CD4-positive, alpha-beta T cell treated with Interleukin-17A for 1 hour (primary cell): ENCODE measurements around the gene ZBTB38.

ENCODE experiments used
- DNase-seq: peaks from one replicate; pipeline ENCODE4 v3.0.0-alpha.2; 2020

ZBTB38 gene

GRCh38 chr3:141367038-141367730 lies 1.1 kb upstream of the ZBTB38 start:
- DNase-seq = no peak

GRCh38 chr3:141368925-141369794 lies 856 bp downstream of the ZBTB38 start:
- no peak for DNase-seq

GRCh38 chr3:141370065-141370533 lies 1.8 kb downstream of the ZBTB38 start:
- DNase-seq = peak; percentile 94

DNA sequence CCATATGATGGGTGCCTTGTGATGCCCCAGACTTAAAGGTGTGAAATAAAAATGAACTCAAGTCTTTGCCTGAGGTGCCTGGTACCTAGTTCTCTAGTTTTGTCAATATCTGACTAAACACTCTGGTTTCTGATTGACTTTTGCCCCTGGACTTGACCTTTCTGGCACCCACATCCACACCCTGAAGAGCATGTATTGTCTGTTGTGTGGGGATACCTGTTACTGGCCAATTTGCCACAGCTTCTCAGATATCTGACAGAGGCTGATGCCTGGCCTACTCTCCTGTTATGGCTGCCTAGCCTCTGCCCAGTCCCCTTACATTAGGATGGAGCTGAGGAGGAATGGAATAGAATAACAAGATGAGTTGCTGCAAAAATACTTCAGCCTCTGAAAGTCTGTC lies 3.6 kb downstream of the ZBTB38 start:
- DNase-seq = no peak

DNA sequence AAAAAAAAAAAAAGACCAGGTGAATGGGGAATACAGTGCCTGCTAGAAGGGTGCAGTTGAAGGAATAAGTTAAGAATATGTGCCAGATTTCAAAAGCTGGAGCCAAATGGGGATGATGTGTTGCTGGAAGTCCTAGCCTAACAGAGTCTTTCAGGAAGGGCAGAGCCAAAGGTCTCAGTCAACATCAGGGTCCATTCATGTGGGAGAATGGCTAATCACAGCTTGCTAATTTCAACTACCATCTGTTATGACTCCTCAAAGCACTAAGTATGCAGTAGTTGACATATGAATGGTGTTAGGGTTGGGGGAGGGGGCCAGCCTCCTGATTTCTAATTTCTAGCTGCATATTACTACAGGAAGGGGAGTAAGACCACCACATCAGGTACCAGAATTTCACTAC lies 4.4 kb downstream of the ZBTB38 start:
- no peak for DNase-seq

DNA sequence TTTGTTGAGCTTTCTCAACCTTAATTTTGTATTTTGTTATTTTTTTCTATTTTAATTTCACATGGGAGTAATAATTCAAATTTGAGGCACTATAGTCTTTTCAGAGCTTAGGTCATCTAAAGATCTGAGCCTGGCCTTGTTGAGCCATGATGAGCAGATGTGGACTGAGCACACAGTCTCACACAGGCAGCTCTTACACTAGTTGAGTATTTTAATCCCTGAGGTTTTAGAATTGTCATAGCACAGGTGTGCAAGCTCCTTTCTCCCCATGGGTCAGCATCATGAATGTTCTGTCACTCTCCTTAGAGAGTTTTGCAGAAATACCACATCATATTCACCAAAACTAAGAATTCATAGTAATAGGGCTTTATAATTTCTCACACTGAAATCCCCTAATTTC lies 4.9 kb downstream of the ZBTB38 start:
- DNase-seq = no peak

DNA sequence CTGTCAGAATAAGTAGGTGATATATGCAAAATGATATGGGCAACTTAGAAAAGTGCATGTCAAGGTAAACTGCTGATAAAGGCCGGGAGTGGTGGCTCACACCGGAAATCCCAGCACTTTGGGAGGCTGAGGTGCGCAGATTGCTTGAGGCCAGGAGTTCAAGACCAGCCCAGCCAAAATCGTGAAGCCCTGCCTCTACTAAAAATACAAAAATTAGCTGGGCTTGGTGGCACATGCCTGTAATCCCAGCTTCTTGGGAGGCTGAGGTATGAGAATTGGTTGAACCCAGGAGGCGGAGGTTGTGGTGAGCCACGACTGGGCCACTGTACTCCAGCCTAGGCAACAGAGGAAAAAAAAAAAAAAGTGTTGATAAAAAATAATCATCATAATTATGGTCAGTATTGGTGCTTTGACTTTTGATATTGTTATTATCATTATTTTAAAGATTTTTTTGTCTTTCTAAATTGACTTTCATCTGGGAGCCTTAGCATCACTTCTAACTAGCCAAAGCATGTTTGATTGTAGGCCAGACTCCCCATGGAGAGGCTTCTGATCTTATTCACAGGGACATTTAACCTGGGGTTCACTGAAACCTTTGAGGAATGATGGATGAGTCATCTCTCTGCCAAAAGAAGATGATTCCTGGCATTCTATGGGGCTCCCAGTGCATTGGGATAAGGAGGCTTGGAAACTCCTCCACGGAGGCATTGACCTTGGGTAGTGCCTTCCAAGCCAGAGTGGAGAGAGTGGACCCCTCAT lies 5.6 kb downstream of the ZBTB38 start:
- no peak for DNase-seq

DNA sequence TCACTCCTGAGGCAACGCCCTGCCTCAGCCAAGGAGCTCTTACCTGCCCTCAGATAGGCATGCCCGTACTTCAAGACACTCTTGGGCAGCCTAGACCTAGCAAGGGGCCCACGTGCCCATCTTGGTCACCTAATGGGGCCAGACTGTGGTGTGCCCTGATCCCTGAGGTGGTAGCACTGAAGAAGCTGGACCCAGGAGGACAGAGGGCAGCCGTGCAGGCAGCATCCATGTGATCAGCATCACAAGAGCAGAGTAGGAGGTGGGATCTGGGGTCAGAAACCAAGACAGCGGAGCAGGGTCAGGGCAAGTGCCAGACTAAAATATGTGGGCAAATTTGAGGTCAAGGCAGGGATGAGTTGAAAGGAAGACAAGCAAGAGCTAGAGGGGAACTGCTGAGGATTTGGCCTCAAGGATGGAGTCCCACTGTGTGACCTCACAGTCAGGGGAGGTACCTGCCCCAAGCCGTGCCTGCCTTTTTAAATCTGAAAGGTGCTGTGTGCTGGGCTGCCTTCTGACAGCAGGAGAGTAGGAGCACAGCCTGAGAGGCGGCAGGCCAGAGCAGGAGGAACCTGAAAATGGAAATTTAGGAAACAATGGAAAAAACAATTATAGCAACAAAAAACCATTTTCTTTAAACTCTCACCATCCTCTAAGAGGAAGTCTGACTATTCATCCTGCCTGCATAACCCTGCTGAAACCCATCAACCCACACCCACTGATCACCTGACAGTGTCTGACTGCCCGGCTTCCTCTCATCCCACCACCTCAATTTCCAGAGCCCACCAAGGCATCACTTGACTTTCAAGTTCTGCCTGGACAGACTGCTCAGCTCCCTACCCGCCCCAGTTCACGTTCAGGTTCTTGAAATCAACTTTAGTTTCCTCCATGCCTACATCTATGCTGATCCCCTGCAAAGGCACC lies 7.3 kb downstream of the ZBTB38 start:
- no peak for DNase-seq

- no peak for DNase-seq
These were observed 9.1 kb downstream of the ZBTB38 start for GRCh38 chr3:141377377-141377776.

- DNase-seq = no peak
These were observed 10.3 kb downstream of the ZBTB38 start for GRCh38 chr3:141378556-141378955.

DNA sequence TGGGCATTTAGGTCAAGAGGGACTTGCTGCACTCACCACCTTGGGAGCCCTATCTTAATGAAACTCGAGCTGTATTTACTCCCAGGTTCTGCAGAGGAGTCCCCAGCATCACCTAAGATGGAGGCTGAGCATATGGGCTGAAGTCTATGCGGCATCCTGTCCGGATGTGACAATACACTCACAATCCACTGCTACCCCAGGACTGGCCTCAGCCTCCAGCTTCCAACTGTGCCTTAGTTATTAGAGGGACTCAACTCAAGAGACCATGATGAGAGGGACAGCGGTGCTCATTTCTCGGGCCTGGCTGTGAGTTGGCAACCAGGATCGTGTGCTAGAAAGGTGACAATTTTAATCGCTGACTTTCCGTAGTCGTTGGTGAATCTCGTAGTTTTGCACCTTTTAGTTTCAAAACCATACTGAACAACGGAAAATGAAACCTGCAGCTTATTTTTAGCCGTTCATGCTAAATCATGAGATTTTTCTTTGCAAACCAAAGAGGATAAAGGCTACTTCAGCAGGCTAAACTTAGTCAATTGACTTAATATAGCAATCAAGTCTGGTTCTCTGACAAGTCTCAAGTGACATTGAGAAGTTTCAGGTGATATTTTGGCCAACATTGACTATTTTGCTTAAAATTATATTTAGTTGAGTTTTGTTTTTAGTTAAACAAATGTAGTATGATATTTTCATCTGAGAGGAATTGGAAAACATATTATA lies 11.1 kb downstream of the ZBTB38 start:
- DNase-seq = peak; percentile 60

DNA sequence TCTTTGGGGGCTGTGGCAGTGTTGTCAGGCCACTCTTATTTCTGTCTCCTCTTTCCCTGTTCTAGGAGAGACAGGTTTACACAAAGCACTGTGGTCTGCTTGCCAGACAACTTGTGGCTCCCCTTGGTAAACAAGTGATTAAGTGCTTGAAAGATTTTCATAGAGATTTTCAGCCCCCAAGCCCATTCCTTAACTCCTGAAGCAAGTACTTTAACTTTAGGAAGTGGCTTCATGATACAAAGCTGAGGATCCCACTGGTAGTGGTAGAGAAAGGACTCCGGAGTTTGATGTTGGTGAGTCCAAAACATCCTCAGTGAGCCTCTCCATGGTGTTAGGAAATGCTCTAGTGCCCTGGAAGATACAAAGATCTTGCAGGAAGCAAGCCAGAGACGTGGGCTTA lies 12.0 kb downstream of the ZBTB38 start:
- no peak for DNase-seq

DNA sequence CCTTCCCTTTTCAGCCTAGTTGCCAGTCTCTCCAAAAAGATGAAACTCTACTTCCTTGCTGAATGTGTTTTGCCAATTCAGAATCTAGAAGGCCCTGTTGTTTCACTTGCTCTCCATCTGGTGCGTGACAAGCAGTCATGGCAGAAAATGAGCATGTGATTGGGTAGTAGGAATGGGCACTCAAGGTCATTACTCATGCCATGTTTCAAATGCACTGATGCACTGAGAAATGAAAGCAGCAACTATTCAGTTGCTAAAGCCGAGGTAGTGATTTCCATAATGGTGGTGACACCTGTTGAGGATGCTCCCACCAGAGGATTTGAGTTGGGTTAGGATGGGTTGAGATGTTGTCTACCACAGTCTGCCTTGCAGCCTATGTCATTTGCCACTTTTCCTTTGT lies 12.7 kb downstream of the ZBTB38 start:
- DNase-seq = no peak

GRCh38 chr3:141382571-141382970 lies 14.3 kb downstream of the ZBTB38 start:
- no peak for DNase-seq

DNA sequence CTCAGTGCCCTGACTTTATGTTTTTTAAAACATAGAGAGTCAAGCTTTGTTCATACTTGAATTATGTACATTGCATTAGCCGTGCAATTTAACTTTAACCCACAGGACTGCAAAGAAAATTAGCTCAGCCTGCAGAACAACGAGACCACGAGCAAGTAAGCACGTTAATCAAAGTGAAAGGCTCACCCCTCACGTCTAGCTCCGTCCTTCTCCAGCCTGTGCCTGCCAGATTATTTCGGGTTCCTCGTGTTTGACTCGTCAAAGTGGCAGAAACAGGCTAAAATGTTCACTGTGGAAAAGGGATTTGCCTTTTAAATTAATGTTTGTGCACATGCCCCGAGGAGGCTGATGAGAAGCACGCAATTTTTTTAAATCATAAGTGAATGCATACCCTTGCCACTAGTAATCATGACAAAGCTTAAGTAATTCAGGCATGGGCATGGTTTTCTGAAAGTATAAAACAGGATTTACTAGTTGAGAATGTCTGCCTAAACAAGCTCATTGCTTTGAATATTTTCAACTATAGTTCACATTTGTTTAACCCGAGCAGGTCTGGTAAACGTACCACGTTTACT lies 15.3 kb downstream of the ZBTB38 start:
- DNase-seq = no peak

DNA sequence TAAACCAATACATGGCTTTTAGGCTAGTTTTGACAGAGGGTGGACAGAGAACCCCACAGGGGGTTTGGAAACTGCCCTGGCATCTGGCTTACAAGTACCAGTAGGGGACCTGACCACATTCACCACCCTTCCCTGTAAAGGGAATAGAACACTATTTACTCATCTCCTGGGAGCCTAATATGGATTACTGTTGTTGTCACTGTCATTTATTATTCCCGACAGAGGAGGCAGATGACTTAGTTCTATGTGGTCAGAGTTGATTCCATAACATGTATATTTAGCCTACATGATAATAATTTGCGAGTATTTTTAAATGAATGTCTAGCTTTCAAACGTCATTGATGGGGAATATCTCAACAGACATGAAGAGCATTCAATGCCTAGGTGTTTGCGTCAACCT lies 15.9 kb downstream of the ZBTB38 start:
- DNase-seq = no peak

GRCh38 chr3:141384575-141384974 lies 16.3 kb downstream of the ZBTB38 start:
- DNase-seq = no peak

- no peak for DNase-seq
These were observed 17.3 kb downstream of the ZBTB38 start for GRCh38 chr3:141385406-141386125.

DNA sequence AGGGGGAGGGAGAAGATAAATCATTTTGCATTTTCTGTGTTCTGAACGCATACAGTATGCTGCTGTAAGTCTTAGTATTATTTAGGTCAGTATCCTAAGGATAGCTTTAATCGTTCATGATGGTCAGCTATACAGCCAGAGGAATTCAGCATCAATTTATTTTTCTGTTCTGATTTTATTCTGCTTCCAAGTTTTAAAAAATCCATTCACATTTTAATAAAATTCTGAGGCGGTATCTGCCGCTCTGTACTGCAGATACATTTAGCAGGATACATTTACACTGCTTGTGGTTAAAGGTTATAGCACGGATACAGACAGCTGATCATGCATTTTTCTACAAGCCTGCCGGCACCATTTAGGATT lies 17.8 kb downstream of the ZBTB38 start:
- no peak for DNase-seq

- peak; percentile 34 for DNase-seq
These were observed 18.4 kb downstream of the ZBTB38 start for GRCh38 chr3:141386611-141387111.
